OCI-M1 (cell line): ENCODE results near the gene SYN1.

ENCODE experiments used
- DNase-seq: peaks from one replicate; lab custom pipeline; 2025; lab: John Stamatoyannopoulos, UW

The SYN1 gene

DNA sequence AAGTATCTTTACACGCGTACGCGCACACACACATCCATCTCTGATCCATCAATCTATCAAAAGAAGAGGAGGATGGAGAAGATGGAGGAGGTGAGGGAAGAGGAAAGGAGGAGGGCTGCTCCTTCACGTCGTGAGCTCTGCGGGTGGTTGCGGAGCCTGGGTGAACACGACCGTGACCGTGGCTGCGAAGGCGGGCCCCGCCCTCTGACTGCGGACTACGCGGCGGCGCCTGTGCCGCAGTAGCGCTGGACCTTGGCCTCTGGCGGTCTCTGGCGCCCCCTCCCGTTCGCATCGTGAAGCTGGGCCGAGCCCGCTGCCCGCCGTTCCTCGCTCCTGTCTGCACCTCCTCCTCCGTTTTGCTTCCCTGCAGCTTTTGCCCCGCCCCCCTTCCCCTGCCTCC is 96.4 kb downstream of the SYN1 start:
- peak; percentile 86 for DNase-seq
